Activated CD4-positive, alpha-beta T cell treated with anti-CD3 and anti-CD28 coated beads, Interleukin-2, amount 50 U/mL, for 48 hours (primary cell): ENCODE measurements around the gene PRKCZ.
A peak's percentile ranks its signal among the peaks of the same experiment; 100 is the strongest.

Experiments used
- DNase-seq, 2 experiments: peaks; one replicate each; pipeline ENCODE4 v3.0.0-alpha.2; 2020

Gene PRKCZ

GRCh38 chr1:2046953-2047748 lies 3.1 kb upstream of the PRKCZ start:
- no peak for DNase-seq

- no peak for DNase-seq
Measured at GRCh38 chr1:2047749-2048729, 2.2 kb upstream of the PRKCZ start.

GRCh38 chr1:2049225-2049717 lies 940 bp upstream of the PRKCZ start:
- DNase-seq, result peak in 1 of 2 experiments; percentile 25

DNA sequence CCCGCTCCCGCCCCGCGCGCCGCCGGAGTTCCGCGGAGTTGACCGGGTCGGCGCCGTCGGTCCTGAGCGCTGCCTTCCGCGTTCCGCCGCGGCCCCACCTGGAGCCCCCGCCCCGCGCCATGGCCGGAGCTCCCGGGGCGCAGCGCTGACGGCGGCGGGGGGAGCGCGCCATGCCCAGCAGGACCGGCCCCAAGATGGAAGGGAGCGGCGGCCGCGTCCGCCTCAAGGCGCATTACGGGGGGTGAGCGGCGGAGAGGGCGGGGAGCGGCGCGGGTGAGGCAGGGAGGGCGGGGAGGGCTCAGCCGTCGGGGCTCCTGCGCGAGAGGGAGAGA lies 216 bp downstream of the PRKCZ start:
- peak in 1 of 2 experiments; percentile 28 for DNase-seq

DNA sequence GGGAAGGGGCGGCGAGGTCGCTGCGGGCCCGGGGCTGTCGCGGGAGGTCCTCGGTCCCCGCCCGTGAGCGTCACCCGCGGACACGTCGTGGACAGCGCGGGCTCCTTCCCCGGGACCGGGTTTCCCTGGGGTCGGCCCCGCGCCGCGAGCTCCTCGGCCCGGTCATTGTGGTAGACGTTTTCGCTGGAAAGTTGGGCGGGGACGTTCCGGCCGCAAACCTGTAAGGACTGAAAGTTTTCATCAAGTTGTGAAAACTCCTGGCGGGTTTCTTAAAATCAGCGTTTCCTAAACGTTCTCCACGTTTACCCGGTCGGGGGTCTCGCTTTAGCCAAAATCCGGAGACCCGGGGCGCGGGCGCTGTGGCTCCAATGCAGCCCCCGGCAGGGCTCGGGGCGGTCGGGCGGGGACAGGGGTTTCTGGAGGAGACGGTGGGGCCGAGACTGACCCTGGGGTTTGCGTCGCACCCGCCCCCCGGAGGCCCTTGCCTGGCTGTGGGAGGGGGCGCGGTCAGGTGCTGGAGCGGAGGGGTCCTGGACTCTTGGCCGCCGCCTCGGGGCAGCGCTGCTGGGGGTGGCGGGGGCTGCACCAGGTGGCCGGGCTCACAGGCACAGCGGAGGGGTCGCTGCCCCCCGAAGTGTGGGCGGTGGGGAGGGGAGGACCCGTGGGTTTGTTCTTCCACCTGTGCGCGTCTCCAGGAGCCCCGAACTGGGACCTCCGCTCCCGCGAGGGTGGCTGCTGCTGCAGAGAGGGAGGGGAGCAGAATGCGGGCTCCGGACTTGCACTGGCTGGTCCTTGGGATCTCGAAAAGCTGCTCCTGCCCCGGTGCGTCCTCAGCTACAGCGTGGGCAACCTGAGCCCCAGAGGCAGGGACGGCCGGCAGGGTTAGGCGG lies 827 bp downstream of the PRKCZ start:
- DNase-seq, result peak; percentile 33 to 37

- no peak for DNase-seq
Measured at GRCh38 chr1:2052054-2052679, 2.0 kb downstream of the PRKCZ start.

- no peak for DNase-seq
Measured at GRCh38 chr1:2052756-2053155, 2.5 kb downstream of the PRKCZ start.

- DNase-seq, result no peak
Measured at GRCh38 chr1:2053217-2053616, 3.0 kb downstream of the PRKCZ start.

- no peak for DNase-seq
Measured at GRCh38 chr1:2053784-2054376, 3.7 kb downstream of the PRKCZ start.

GRCh38 chr1:2054560-2054959 lies 4.3 kb downstream of the PRKCZ start:
- no peak for DNase-seq

GRCh38 chr1:2055911-2056575 lies 5.8 kb downstream of the PRKCZ start:
- no peak for DNase-seq

GRCh38 chr1:2056955-2057590 lies 6.9 kb downstream of the PRKCZ start:
- DNase-seq, result no peak

DNA sequence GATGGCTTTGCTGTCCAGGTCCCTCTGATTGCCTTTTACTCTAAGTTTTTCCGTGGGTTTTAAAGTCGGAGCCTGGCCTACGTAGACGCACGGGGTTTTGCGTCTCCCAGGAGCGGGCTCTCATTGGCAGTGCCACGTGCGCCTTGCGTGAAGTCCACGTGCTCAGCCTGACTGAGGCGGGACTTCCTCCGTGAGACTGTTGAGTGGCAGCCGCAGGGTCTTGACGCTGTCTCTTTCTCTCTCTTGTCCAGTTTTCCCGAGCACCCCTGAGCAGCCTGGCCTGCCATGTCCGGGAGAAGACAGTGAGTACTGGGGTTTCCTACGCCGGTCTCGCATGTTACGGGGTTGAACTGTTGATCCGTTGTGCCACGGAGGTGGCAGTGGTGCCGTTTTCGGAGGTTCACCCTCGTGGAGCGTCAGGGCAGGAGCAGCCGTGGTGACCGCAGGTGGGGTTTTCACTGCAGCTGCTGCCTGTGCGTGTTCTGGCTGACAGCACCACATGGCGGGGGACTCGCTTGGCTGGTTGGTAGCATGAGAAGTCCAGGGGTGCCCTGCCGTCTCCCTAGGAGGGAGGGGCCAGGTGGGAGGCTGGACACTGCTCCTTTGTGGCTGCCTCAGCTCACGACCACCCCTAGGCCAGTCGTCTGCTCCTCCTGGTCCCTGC lies 9.2 kb downstream of the PRKCZ start:
- DNase-seq, result no peak

- no peak for DNase-seq
Measured at GRCh38 chr1:2060072-2060471, 9.9 kb downstream of the PRKCZ start.

DNA sequence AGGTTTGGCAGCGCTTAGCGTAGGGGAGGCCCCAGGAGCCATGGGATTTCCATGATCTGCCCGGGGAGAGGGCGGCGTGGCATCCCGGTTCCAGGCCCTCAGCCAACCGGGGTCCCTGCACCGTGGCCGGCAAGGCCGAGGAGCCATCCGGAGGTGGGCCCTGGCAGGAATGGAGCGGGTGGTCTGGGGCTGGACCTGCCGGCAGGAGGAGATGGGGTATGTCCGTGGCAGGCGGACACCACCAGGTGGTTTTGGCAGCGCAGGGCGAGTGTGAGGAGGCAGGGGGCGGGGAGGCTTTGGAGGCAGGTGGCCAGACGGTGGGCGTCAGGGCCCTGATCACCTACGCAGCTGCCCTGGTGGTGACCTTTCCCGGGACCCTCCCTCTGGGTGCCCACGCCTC lies 10.3 kb downstream of the PRKCZ start:
- DNase-seq, result no peak

- no peak for DNase-seq
Measured at GRCh38 chr1:2061065-2061778, 11.0 kb downstream of the PRKCZ start.

GRCh38 chr1:2065699-2066098 lies 15.5 kb downstream of the PRKCZ start:
- no peak for DNase-seq

DNA sequence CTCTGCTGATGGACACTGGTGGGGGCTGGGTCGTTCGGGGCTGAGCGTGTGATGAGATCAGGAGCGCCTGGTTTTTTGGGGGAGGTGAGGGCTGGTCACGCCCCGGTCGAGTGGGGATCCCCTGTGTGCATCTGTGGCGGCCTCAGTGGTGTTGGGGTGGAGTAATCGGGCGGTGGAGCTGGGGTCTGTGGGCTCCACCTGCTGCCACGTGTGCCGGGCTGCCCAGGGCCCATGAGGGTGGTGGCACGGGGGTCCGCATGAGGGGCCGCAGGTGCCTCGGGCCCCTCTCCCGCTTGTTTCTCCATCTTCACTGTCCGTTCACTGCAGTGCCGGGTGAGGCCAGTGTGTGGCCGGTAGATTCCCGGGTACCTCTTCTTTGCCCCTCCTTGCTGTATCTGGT lies 17.2 kb downstream of the PRKCZ start:
- DNase-seq, result no peak

DNA sequence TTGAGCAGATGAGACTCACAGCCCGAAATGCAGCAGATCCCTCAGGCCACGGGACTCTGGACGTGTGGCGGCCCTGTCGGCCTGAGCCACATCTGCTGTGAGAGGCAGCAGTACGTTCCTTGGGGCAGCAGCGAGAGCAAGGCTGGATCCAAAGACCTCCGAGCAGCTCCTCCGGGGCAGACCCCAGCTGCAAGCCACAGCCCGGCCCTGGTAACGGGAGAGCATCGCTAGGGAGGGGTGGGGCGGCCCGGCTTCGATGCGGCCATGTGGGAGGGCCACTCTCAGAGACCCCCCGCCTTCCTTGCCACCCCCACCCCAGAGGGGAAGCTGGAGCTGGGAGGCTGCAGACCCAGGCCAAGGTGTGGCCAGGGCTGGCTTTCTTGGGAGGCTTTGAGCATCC lies 17.8 kb downstream of the PRKCZ start:
- DNase-seq, result no peak

- no peak for DNase-seq
Measured at GRCh38 chr1:2068951-2069350, 18.7 kb downstream of the PRKCZ start.
